ENCODE results near the gene MORN3.
"Not testable (repeated sequence)": the region's sequence is repeated elsewhere in the genome, so short reads cannot be mapped to it uniquely, and the experiment has no call there.

Gene MORN3

GRCh38 chr12:121637231-121637914, 32.1 kb downstream of the MORN3 start:
- DNase-seq: peak; percentile 73

GRCh38 chr12:121634836-121635235, 34.6 kb downstream of the MORN3 start:
- DNase-seq: no peak

- not testable (repeated sequence) for DNase-seq
Measured at GRCh38 chr12:121633833-121634196, 35.6 kb downstream of the MORN3 start.

GRCh38 chr12:121632069-121632970, 37.1 kb downstream of the MORN3 start:
- peak; percentile 27 for DNase-seq

- no peak for DNase-seq
Measured at GRCh38 chr12:121630791-121631355, 38.6 kb downstream of the MORN3 start.

GRCh38 chr12:121628536-121628935, 40.9 kb downstream of the MORN3 start:
- DNase-seq: no peak

GRCh38 chr12:121628037-121628436, 41.4 kb downstream of the MORN3 start:
- DNase-seq: peak; percentile 71

- DNase-seq: peak; percentile 82
Measured at GRCh38 chr12:121626853-121627640, 42.4 kb downstream of the MORN3 start.

- peak; percentile 95 for DNase-seq
Measured at GRCh38 chr12:121626087-121626852, 43.2 kb downstream of the MORN3 start, which contains the start of gene ORAI1. Gene ORAI1, plus strand, starts transcription at chr12:121626530.

GRCh38 chr12:121620333-121620891, 49.0 kb downstream of the MORN3 start:
- DNase-seq: no peak

- no peak for DNase-seq
Measured at GRCh38 chr12:121618659-121619233, 50.7 kb downstream of the MORN3 start.

- DNase-seq: no peak
Measured at GRCh38 chr12:121614872-121615467, 54.5 kb downstream of the MORN3 start.

- no peak for DNase-seq
Measured at GRCh38 chr12:121613462-121613861, 56.0 kb downstream of the MORN3 start.

- DNase-seq: peak; percentile 33
Measured at GRCh38 chr12:121611306-121611705, 58.1 kb downstream of the MORN3 start.

GRCh38 chr12:121610239-121611149, 59.0 kb downstream of the MORN3 start:
- DNase-seq: no peak

GRCh38 chr12:121608301-121608700, 61.2 kb downstream of the MORN3 start:
- DNase-seq: no peak

GRCh38 chr12:121603581-121603980, 65.9 kb downstream of the MORN3 start:
- no peak for DNase-seq

GRCh38 chr12:121602766-121603165, 66.7 kb downstream of the MORN3 start:
- no peak for DNase-seq

GRCh38 chr12:121600702-121601336, 68.6 kb downstream of the MORN3 start:
- DNase-seq: no peak
